ENCODE measurements around the gene PSMD11. TPM values are rescaled to one million over a fixed set of nuclear protein-coding genes. Genes with fewer than 3 reads are reported as not detected.

Gene PSMD11
- total RNA-seq, 1 donor from 2014 or later, result 110 TPM

GRCh38 chr17:32470405-32471167 lies 26.3 kb downstream of the PSMD11 start:
- no peak for DNase-seq (ENCODE audit: low spot score)
- Mint-ChIP-seq H3K4me1 (ENCODE audit: unreplicated experiment) (peaks cover 3% of the 10 kb centered on the region), H3K27me3 (ENCODE audit: unreplicated experiment) (peaks cover 1% of the 10 kb centered on the region), H3K4me3 (ENCODE audit: unreplicated experiment) (no peak overlapping the region), H3K9me3 (ENCODE audit: unreplicated experiment) (no peaks in the 10 kb centered on the region), H3K36me3 (ENCODE audit: low read depth, unreplicated experiment) (peaks cover 49% of the 10 kb centered on the region), H3K27ac (ENCODE audit: unreplicated experiment) (no peak overlapping the region)
- no peak for TF ChIP-seq CTCF (IDR thresholded peaks at IDR 0.05; ENCODE audit: unreplicated experiment)

GRCh38 chr17:32471652-32472051 lies 27.3 kb downstream of the PSMD11 start:
- DNase-seq (ENCODE audit: low spot score), result no peak
- peaks cover 3% of the 10 kb centered on the region for H3K4me1 Mint-ChIP-seq (ENCODE audit: unreplicated experiment)
- no peaks in the 10 kb centered on the region for H3K9me3 Mint-ChIP-seq (ENCODE audit: unreplicated experiment)
- peaks cover 1% of the 10 kb centered on the region for H3K27me3 Mint-ChIP-seq (ENCODE audit: unreplicated experiment)
- no peak for TF ChIP-seq CTCF (IDR thresholded peaks at IDR 0.05; ENCODE audit: unreplicated experiment)
- H3K27ac Mint-ChIP-seq (ENCODE audit: unreplicated experiment), result no peak overlapping the region
- no peak overlapping the region for H3K4me3 Mint-ChIP-seq (ENCODE audit: unreplicated experiment)
- H3K36me3 Mint-ChIP-seq (ENCODE audit: low read depth, unreplicated experiment), result peaks cover 49% of the 10 kb centered on the region

GRCh38 chr17:32475258-32475657 lies 30.9 kb downstream of the PSMD11 start:
- TF ChIP-seq CTCF (IDR thresholded peaks at IDR 0.05; ENCODE audit: unreplicated experiment), result no peak
- H3K27ac Mint-ChIP-seq (ENCODE audit: unreplicated experiment), result no peak overlapping the region

GRCh38 chr17:32477220-32477619 lies 32.9 kb downstream of the PSMD11 start:
- TF ChIP-seq CTCF (IDR thresholded peaks at IDR 0.05; ENCODE audit: unreplicated experiment), result no peak
- H3K9me3 Mint-ChIP-seq (ENCODE audit: unreplicated experiment), result no peaks in the 10 kb centered on the region
- peaks cover 3% of the 10 kb centered on the region for H3K27me3 Mint-ChIP-seq (ENCODE audit: unreplicated experiment)
- H3K4me1 Mint-ChIP-seq (ENCODE audit: unreplicated experiment), result peaks cover 3% of the 10 kb centered on the region
- H3K4me3 Mint-ChIP-seq (ENCODE audit: unreplicated experiment), result no peak overlapping the region
- H3K36me3 Mint-ChIP-seq (ENCODE audit: low read depth, unreplicated experiment), result peaks cover 58% of the 10 kb centered on the region
- DNase-seq (ENCODE audit: low spot score), result no peak
- H3K27ac Mint-ChIP-seq (ENCODE audit: unreplicated experiment), result no peak overlapping the region

More at GRCh38 chr17:32475258-32475657, 30.9 kb downstream of the PSMD11 start:
- Mint-ChIP-seq H3K4me1 (ENCODE audit: unreplicated experiment) (peaks cover 3% of the 10 kb centered on the region), H3K4me3 (ENCODE audit: unreplicated experiment) (peak overlapping the region; percentile 25), H3K27me3 (ENCODE audit: unreplicated experiment) (peaks cover 1% of the 10 kb centered on the region), H3K36me3 (ENCODE audit: low read depth, unreplicated experiment) (peaks cover 60% of the 10 kb centered on the region), H3K9me3 (ENCODE audit: unreplicated experiment) (no peaks in the 10 kb centered on the region)
- no peak for DNase-seq (ENCODE audit: low spot score)

GRCh38 chr17:32479074-32479617 lies 34.8 kb downstream of the PSMD11 start:
- DNase-seq (ENCODE audit: low spot score), result no peak
- H3K9me3 Mint-ChIP-seq (ENCODE audit: unreplicated experiment), result no peaks in the 10 kb centered on the region
- peaks cover 2% of the 10 kb centered on the region for H3K27me3 Mint-ChIP-seq (ENCODE audit: unreplicated experiment)
- no peak for TF ChIP-seq CTCF (IDR thresholded peaks at IDR 0.05; ENCODE audit: unreplicated experiment)
- H3K36me3 Mint-ChIP-seq (ENCODE audit: low read depth, unreplicated experiment), result peaks cover 54% of the 10 kb centered on the region
- no peak overlapping the region for H3K27ac Mint-ChIP-seq (ENCODE audit: unreplicated experiment)
- H3K4me3 Mint-ChIP-seq (ENCODE audit: unreplicated experiment), result no peak overlapping the region
- peaks cover 3% of the 10 kb centered on the region for H3K4me1 Mint-ChIP-seq (ENCODE audit: unreplicated experiment)
